Right lobe of liver (tissue), 6 donors: Measurements from ENCODE around the gene SLC7A10. TPM values are rescaled to one million over a fixed set of nuclear protein-coding genes. Genes with fewer than 3 reads are reported as not detected.

ENCODE experiments used
- ATAC-seq, 4 donors: fragments of 200-7000 bp; cut with Tn5 transposase; one replicate each; pipeline ENCODE4 v1.9.1; 2020; ENCODE audit warnings: mild to moderate bottlenecking in 4 of 4, moderate library complexity in 4 of 4
- DNase-seq, 3 donors: peaks; one replicate each; pipeline ENCODE4 v3.0.0-alpha.2; 2020
- H3K27ac ChIP-seq, 3 donors: fragments of 200-600 bp; one replicate each; pipeline ENCODE4 v1.8.0; 2022
- H3K27me3 ChIP-seq, 2 donors: fragments of 200-600 bp; one replicate each; pipeline ENCODE4 v1.8.0; 2022
- H3K36me3 ChIP-seq, 4 donors: fragments of 200-600 bp; sonication (generic) in 1 of 4; one replicate each; pipeline versions ENCODE4 v1.5.1 to v1.8.0; 2017 to 2022; ENCODE audit warnings: control low read depth in 1 of 4
- H3K4me1 ChIP-seq, 4 donors: fragments of 200-600 bp; sonication (generic) in 1 of 4; one replicate each; pipeline versions ENCODE4 v1.5.1 to v1.8.0; 2017 to 2022; ENCODE audit warnings: control low read depth in 1 of 4
- H3K4me3 ChIP-seq, 3 donors: fragments of 200-600 bp; one replicate each; pipeline ENCODE4 v1.8.0; 2022
- H3K9me3 ChIP-seq, 4 donors: fragments of 200-600 bp; sonication (generic) in 1 of 4; one replicate each; pipeline versions ENCODE4 v1.5.1 to v1.8.0; 2017 to 2022; ENCODE audit warnings: control low read depth in 1 of 4
- CTCF ChIP-seq, 4 donors: fragments of 200-600 bp in 3 of 4; fragments of 450-650 bp in 1 of 4; IDR thresholded peaks; one replicate each; pipeline versions ENCODE4 v1.5.1 to v1.8.0; 2016 to 2022; ENCODE audit warnings: antibody characterized with exemption in 4 of 4, mild to moderate bottlenecking in 2 of 4
- POLR2A ChIP-seq: fragments of 450-650 bp; IDR thresholded peaks from one replicate; pipeline ENCODE4 v1.6.1; 2017; ENCODE audit warnings: antibody characterized with exemption, mild to moderate bottlenecking
- WGBS: methylation state at CpG from one replicate; pipeline ENCODE4 v1.1.6; 2018; ENCODE audit warnings: low coverage, low lambda C conversion rate; ENCODE audit not compliant: insufficient coverage; ENCODE audit errors: missing lambda C conversion rate; 5-methylcytosine and 5-hydroxymethylcytosine counted together
- intact Hi-C, 2 donors: fragments of 100-400 bp; cut with DNase I; formaldehyde crosslinking; loops; one replicate each; pipeline versions ENCODE4 v1.11.2 to v1.14.1; 2022
- total RNA-seq, 6 experiments: library from RNA; depleted of rRNA in 2 of 6; stranded (reverse); fragments of >200 nt in 2 of 6; fragmentation: NEBNext Ultra II Directional in 3 of 6; extraction: Animal tissue kit (Norgen Biotek cat#: 25700) in 3 of 6; gene quantifications; one replicate each; pipeline versions ENCODE4 v1.1.0 to v1.2.4, GENCODE V29; 2016 to 2023
- donor health status: DM: no; HTN: yes; CAD: no.
- donor health status: DM: no; HTN: no; CAD: no.
- donor health status: DM: no; HTN: no; CAD: no.
- donor health status: DM: no; HTN: yes; CAD: no.
- donor health status: DM: no; HTN: yes; CAD: no.

Gene SLC7A10
- total RNA-seq, 6 experiments from 2014 or later = not detected

GRCh38 chr19:33202546-33203507 lies 22.8 kb downstream of the SLC7A10 start:
- intact Hi-C loops = no loop called here
- DNase-seq (no peak), ATAC-seq (no peak)
- Histone ChIP-seq H3K4me1 (peaks cover 0 to 6% (median 0%) of the 10 kb centered on the region in 4 donors), H3K36me3 (peaks cover 0 to 4% (median 0%) of the 10 kb centered on the region in 4 donors), H3K27ac (no peak overlapping the region), H3K27me3 (no peaks in the 10 kb centered on the region), H3K9me3 (no peaks in the 10 kb centered on the region), H3K4me3 (no peak overlapping the region)
- TF ChIP-seq CTCF (IDR thresholded peaks at IDR 0.05) (no peak), POLR2A (no peak)
- WGBS = 67% methylated on average over 4 of the region's 27 CpGs

GRCh38 chr19:33201886-33202545 lies 23.6 kb downstream of the SLC7A10 start:
- intact Hi-C loops = no loop called here
- Histone ChIP-seq H3K9me3 (no peaks in the 10 kb centered on the region), H3K4me3 (no peak overlapping the region), H3K36me3 (peaks cover 0 to 4% (median 0%) of the 10 kb centered on the region in 4 donors), H3K27me3 (no peaks in the 10 kb centered on the region), H3K27ac (no peak overlapping the region), H3K4me1 (no peaks in the 10 kb centered on the region)
- DNase-seq (peak in 1 of 3 donors; percentile 41), ATAC-seq (no peak)
- TF ChIP-seq CTCF (IDR thresholded peaks at IDR 0.05) (no peak), POLR2A (no peak)
- 90% methylated on average over 4 of the region's 15 CpGs for WGBS

GRCh38 chr19:33201473-33201872 lies 24.2 kb downstream of the SLC7A10 start:
- intact Hi-C loops = no loop called here
- Histone ChIP-seq H3K27me3 (no peaks in the 10 kb centered on the region), H3K36me3 (peaks cover 0 to 4% (median 0%) of the 10 kb centered on the region in 4 donors), H3K4me3 (no peak overlapping the region), H3K9me3 (no peaks in the 10 kb centered on the region), H3K27ac (no peak overlapping the region), H3K4me1 (no peaks in the 10 kb centered on the region)
- DNase-seq = no peak
- 92% methylated on average over 2 of the region's 6 CpGs for WGBS
- TF ChIP-seq POLR2A = no peak
- no peak for TF ChIP-seq CTCF (IDR thresholded peaks at IDR 0.05)
- ATAC-seq = no peak

- Histone ChIP-seq H3K9me3 (no peaks in the 10 kb centered on the region), H3K36me3 (no peaks in the 10 kb centered on the region), H3K4me1 (peaks cover 0 to 6% (median 0%) of the 10 kb centered on the region in 4 donors), H3K4me3 (no peak overlapping the region), H3K27me3 (no peaks in the 10 kb centered on the region), H3K27ac (no peak overlapping the region)
- TF ChIP-seq POLR2A (no peak), CTCF (IDR thresholded peaks at IDR 0.05) (no peak)
- 78% methylated on average over 3 of the region's 8 CpGs for WGBS
- ATAC-seq = no peak
- intact Hi-C loops = no loop called here
- peak in 1 of 3 donors; percentile 43 for DNase-seq
Measured at GRCh38 chr19:33199441-33200265, 26.0 kb downstream of the SLC7A10 start.
